HepG2 (cell line): ENCODE data around the gene HS3ST5. TPM values are rescaled to one million over a fixed set of nuclear protein-coding genes. Genes with fewer than 3 reads are reported as not detected.

Source experiments
- ATF5 ChIP-seq: sonication (generic); formaldehyde crosslinking; IDR thresholded peaks from 2 replicates; pipeline ENCODE4 v1.4.0; 2020; ENCODE audit warnings: mild to moderate bottlenecking, low read depth, missing genetic modification reagents
- GTF3A ChIP-seq: sonication (generic); formaldehyde crosslinking; conservative IDR thresholded peaks from 2 replicates; pipeline ENCODE4 v1.4.0; 2020; ENCODE audit warnings: mild to moderate bottlenecking, missing genetic modification reagents
- SALL1 ChIP-seq: sonication (generic); formaldehyde crosslinking; IDR thresholded peaks from 2 replicates; pipeline ENCODE4 v1.8.0; 2022; ENCODE audit warnings: mild to moderate bottlenecking, missing genetic modification reagents
- TARDBP ChIP-seq: sonication (generic); formaldehyde crosslinking; IDR thresholded peaks from 2 replicates; pipeline ENCODE4 v1.8.0; 2022; ENCODE audit warnings: mild to moderate bottlenecking, missing genetic modification reagents
- ZNF674 ChIP-seq: sonication (generic); formaldehyde crosslinking; IDR thresholded peaks from 2 replicates; pipeline ENCODE4 v1.5.0; 2020; ENCODE audit warnings: low read depth, mild to moderate bottlenecking, missing genetic modification reagents
- polyA plus RNA-seq, 8 experiments: library from polyadenylated mRNA; depleted of rRNA in 3 of 8; stranded (reverse) in 7 of 8; unstranded in 1 of 8; fragments of >200 nt; fragmentation: Illumina TruSeq in 4 of 8; extraction: Trizol in 4 of 8; gene quantifications; 2 replicates each; pipeline versions ENCODE4 v1.2.1 to v1.2.3, GENCODE V29; 2011 to 2016; ENCODE audit warnings: low read depth in 4 of 8, missing spikeins in 1 of 8, mixed read lengths in 1 of 8; ENCODE audit not compliant: insufficient read depth in 1 of 8
- total RNA-seq, 5 experiments: library from RNA; depleted of rRNA; stranded (reverse); fragments of >200 nt; fragmentation: Illumina TruSeq; extraction: Trizol; gene quantifications; 2 replicates each; pipeline ENCODE4 v1.2.3, GENCODE V29; 2016; ENCODE audit warnings: low read depth in 1 of 5
- TF ChIP-seq, protein P1 (sequence below): sonication (generic); formaldehyde crosslinking; IDR thresholded peaks from 2 replicates; pipeline ENCODE4 v1.5.1; 2020; ENCODE audit warnings: missing genetic modification reagents, mild to moderate bottlenecking, borderline replicate concordance
- TF ChIP-seq, protein P2 (sequence below): sonication (generic); formaldehyde crosslinking; IDR thresholded peaks from one replicate; pipeline ENCODE4 v1.5.1; 2020; ENCODE audit warnings: mild to moderate bottlenecking, missing genetic modification reagents; ENCODE audit errors: not compliant biosample characterization
- TF ChIP-seq, protein P3 (sequence below): sonication (generic); formaldehyde crosslinking; IDR thresholded peaks from 2 replicates; pipeline ENCODE4 v1.5.0; 2020; ENCODE audit warnings: mild to moderate bottlenecking, missing genetic modification reagents
- TF ChIP-seq, protein P4 (sequence below): sonication (generic); formaldehyde crosslinking; IDR thresholded peaks from 2 replicates; pipeline ENCODE4 v1.4.0; 2020; ENCODE audit warnings: low read depth, missing genetic modification reagents

The HS3ST5 gene
- total and polyA plus RNA-seq, 2 of the 13 experiments (the other 11 are each of a cell fraction or from before 2014, with no cell fraction given): 1.1 to 1.6 TPM

- TF ChIP-seq, protein P1, sequence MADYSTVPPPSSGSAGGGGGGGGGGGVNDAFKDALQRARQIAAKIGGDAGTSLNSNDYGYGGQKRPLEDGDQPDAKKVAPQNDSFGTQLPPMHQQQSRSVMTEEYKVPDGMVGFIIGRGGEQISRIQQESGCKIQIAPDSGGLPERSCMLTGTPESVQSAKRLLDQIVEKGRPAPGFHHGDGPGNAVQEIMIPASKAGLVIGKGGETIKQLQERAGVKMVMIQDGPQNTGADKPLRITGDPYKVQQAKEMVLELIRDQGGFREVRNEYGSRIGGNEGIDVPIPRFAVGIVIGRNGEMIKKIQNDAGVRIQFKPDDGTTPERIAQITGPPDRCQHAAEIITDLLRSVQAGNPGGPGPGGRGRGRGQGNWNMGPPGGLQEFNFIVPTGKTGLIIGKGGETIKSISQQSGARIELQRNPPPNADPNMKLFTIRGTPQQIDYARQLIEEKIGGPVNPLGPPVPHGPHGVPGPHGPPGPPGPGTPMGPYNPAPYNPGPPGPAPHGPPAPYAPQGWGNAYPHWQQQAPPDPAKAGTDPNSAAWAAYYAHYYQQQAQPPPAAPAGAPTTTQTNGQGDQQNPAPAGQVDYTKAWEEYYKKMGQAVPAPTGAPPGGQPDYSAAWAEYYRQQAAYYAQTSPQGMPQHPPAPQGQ (CRISPR knock-in tag): no peak
- TF ChIP-seq, protein P2, sequence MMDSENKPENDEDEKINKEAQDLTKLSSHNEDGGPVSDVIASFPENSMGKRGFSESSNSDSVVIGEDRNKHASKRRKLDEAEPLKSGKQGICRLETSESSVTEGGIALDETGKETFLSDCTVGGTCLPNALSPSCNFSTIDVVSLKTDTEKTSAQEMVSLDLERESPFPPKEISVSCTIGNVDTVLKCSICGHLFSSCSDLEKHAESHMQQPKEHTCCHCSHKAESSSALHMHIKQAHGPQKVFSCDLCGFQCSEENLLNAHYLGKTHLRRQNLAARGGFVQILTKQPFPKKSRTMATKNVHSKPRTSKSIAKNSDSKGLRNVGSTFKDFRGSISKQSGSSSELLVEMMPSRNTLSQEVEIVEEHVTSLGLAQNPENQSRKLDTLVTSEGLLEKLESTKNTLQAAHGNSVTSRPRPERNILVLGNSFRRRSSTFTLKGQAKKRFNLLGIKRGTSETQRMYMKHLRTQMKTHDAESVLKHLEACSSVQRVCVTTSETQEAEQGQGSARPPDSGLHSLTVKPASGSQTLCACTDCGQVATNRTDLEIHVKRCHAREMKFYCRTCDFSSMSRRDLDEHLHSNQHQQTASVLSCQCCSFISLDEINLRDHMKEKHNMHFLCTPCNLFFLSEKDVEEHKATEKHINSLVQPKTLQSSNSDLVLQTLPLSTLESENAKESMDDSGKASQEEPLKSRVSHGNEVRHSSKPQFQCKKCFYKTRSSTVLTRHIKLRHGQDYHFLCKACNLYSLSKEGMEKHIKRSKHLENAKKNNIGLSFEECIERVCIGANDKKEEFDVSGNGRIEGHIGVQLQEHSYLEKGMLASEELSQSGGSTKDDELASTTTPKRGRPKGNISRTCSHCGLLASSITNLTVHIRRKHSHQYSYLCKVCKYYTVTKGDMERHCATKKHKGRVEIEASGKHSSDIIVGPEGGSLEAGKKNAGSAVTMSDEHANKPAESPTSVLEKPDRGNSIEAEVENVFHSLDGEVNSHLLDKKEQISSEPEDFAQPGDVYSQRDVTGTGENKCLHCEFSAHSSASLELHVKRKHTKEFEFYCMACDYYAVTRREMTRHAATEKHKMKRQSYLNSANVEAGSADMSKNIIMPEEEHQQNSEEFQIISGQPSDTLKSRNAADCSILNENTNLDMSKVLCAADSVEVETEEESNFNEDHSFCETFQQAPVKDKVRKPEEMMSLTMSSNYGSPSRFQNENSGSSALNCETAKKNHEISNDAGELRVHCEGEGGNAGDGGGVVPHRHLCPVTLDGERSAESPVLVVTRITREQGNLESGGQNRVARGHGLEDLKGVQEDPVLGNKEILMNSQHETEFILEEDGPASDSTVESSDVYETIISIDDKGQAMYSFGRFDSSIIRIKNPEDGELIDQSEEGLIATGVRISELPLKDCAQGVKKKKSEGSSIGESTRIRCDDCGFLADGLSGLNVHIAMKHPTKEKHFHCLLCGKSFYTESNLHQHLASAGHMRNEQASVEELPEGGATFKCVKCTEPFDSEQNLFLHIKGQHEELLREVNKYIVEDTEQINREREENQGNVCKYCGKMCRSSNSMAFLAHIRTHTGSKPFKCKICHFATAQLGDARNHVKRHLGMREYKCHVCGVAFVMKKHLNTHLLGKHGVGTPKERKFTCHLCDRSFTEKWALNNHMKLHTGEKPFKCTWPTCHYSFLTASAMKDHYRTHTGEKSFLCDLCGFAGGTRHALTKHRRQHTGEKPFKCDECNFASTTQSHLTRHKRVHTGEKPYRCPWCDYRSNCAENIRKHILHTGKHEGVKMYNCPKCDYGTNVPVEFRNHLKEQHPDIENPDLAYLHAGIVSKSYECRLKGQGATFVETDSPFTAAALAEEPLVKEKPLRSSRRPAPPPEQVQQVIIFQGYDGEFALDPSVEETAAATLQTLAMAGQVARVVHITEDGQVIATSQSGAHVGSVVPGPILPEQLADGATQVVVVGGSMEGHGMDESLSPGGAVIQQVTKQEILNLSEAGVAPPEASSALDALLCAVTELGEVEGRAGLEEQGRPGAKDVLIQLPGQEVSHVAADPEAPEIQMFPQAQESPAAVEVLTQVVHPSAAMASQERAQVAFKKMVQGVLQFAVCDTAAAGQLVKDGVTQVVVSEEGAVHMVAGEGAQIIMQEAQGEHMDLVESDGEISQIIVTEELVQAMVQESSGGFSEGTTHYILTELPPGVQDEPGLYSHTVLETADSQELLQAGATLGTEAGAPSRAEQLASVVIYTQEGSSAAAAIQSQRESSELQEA: no peak
- TF ChIP-seq TARDBP (CRISPR knock-in tag) (peak; percentile 77; the same call in 1 of the 2 replicates), GTF3A (no peak), SALL1 (CRISPR knock-in tag) (peak; percentile 94), ZNF674 (CRISPR knock-in tag) (no peak), ATF5 (no peak)
- TF ChIP-seq, protein P3, sequence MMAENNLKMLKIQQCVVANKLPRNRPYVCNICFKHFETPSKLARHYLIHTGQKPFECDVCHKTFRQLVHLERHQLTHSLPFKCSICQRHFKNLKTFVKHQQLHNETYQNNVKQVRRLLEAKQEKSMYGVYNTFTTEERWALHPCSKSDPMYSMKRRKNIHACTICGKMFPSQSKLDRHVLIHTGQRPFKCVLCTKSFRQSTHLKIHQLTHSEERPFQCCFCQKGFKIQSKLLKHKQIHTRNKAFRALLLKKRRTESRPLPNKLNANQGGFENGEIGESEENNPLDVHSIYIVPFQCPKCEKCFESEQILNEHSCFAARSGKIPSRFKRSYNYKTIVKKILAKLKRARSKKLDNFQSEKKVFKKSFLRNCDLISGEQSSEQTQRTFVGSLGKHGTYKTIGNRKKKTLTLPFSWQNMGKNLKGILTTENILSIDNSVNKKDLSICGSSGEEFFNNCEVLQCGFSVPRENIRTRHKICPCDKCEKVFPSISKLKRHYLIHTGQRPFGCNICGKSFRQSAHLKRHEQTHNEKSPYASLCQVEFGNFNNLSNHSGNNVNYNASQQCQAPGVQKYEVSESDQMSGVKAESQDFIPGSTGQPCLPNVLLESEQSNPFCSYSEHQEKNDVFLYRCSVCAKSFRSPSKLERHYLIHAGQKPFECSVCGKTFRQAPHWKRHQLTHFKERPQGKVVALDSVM (CRISPR knock-in tag): no peak
- TF ChIP-seq, protein P4, sequence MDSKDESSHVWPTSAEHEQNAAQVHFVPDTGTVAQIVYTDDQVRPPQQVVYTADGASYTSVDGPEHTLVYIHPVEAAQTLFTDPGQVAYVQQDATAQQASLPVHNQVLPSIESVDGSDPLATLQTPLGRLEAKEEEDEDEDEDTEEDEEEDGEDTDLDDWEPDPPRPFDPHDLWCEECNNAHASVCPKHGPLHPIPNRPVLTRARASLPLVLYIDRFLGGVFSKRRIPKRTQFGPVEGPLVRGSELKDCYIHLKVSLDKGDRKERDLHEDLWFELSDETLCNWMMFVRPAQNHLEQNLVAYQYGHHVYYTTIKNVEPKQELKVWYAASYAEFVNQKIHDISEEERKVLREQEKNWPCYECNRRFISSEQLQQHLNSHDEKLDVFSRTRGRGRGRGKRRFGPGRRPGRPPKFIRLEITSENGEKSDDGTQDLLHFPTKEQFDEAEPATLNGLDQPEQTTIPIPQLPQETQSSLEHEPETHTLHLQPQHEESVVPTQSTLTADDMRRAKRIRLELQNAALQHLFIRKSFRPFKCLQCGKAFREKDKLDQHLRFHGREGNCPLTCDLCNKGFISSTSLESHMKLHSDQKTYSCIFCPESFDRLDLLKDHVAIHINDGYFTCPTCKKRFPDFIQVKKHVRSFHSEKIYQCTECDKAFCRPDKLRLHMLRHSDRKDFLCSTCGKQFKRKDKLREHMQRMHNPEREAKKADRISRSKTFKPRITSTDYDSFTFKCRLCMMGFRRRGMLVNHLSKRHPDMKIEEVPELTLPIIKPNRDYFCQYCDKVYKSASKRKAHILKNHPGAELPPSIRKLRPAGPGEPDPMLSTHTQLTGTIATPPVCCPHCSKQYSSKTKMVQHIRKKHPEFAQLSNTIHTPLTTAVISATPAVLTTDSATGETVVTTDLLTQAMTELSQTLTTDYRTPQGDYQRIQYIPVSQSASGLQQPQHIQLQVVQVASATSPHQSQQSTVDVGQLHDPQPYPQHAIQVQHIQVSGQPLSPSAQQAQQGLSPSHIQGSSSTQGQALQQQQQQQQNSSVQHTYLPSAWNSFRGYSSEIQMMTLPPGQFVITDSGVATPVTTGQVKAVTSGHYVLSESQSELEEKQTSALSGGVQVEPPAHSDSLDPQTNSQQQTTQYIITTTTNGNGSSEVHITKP: 0 out of 2 replicates have a peak, but pooled peaks have one; percentile 34
Measured at GRCh38 chr6:114144887-114145851, 197.7 kb downstream of the HS3ST5 start (continued).
